Smooth muscle cell (in vitro differentiated cells): ENCODE results near the gene MSTN. TPM values are rescaled to one million over a fixed set of nuclear protein-coding genes. Genes with fewer than 3 reads are reported as not detected.
"Not testable (repeated sequence)": the region's sequence is repeated elsewhere in the genome, so short reads cannot be mapped to it uniquely, and the experiment has no call there.

Source experiments
- DNase-seq: peaks from one replicate; lab custom pipeline; 2025; ENCODE audit not compliant: unreplicated experiment; lab: John Stamatoyannopoulos, UW
- H2AFZ ChIP-seq: fragments of 200-600 bp; sonication (generic); 2 replicates; pipeline ENCODE4 v1.6.0; 2016; ENCODE audit warnings: antibody characterized with exemption, low read depth, mild to moderate bottlenecking
- H3F3A ChIP-seq: fragments of 200-600 bp; sonication (generic); 2 replicates; pipeline ENCODE4 v1.6.0; 2017; ENCODE audit warnings: antibody characterized with exemption, low read depth
- H3K27ac ChIP-seq: fragments of 200-600 bp; sonication (generic); 2 replicates; pipeline ENCODE4 v1.5.1; 2016; ENCODE audit warnings: low read depth, mild to moderate bottlenecking
- H3K27me3 ChIP-seq: fragments of 200-600 bp; sonication (generic); 2 replicates; pipeline ENCODE4 v1.6.1; 2016; ENCODE audit warnings: low read depth, mild to moderate bottlenecking
- H3K36me3 ChIP-seq: fragments of 200-600 bp; sonication (generic); 2 replicates; pipeline ENCODE4 v1.5.1; 2016; ENCODE audit warnings: low read depth
- H3K4me1 ChIP-seq: fragments of 200-600 bp; sonication (generic); 2 replicates; pipeline ENCODE4 v1.5.1; 2016; ENCODE audit warnings: low read depth
- H3K4me2 ChIP-seq: fragments of 200-600 bp; sonication (generic); 2 replicates; pipeline ENCODE4 v1.6.0; 2016; ENCODE audit warnings: mild to moderate bottlenecking
- H3K4me3 ChIP-seq: fragments of 200-600 bp; sonication (generic); 2 replicates; pipeline ENCODE4 v1.5.1; 2016; ENCODE audit warnings: mild to moderate bottlenecking
- H3K79me2 ChIP-seq: fragments of 200-600 bp; sonication (generic); 2 replicates; pipeline ENCODE4 v1.6.0; 2016; ENCODE audit warnings: low read depth, mild to moderate bottlenecking
- H3K9ac ChIP-seq: fragments of 200-600 bp; sonication (generic); 2 replicates; pipeline ENCODE4 v1.6.0; 2016; ENCODE audit warnings: low read depth
- H3K9me3 ChIP-seq: fragments of 200-600 bp; sonication (generic); replicated peaks from 2 replicates; pipeline ENCODE4 v1.5.1; 2016; ENCODE audit warnings: low read depth
- H4K20me1 ChIP-seq: fragments of 200-600 bp; sonication (generic); 2 replicates; pipeline ENCODE4 v1.6.0; 2016; ENCODE audit warnings: low read depth
- CTCF ChIP-seq: fragments of 200-600 bp; sonication (generic); IDR thresholded peaks from 2 replicates; pipeline ENCODE4 v1.5.1; 2017; ENCODE audit warnings: borderline replicate concordance, mild to moderate bottlenecking, antibody characterized with exemption; ENCODE audit not compliant: insufficient read depth, poor library complexity, severe bottlenecking
- WGBS: methylation state at CpG from one replicate; pipeline ENCODE4 v1.1.7; 2016; ENCODE audit warnings: low lambda C conversion rate; 5-methylcytosine and 5-hydroxymethylcytosine counted together
- polyA plus RNA-seq: library from polyadenylated mRNA; unstranded; fragments of >200 nt; fragmentation: Nextera tagmentation; extraction: Ambion mirVana; gene quantifications from 2 replicates; pipeline ENCODE4 v1.2.1, GENCODE V29; 2016
- total RNA-seq: library from RNA; depleted of rRNA; stranded (reverse); fragments of >200 nt; gene quantifications from 2 replicates; pipeline ENCODE4 v1.2.3, GENCODE V29; 2014

The MSTN gene
- total and polyA plus RNA-seq, 2 experiments from 2014 or later, result 0.09 TPM; not detected in 1

GRCh38 chr2:190044866-190045265, 17.7 kb downstream of the MSTN start:
- Histone ChIP-seq H3K4me1 (no peaks in the 10 kb centered on the region), H3K27ac (no peak overlapping the region), H3K4me3 (no peak overlapping the region), H3K79me2 (no peaks in the 10 kb centered on the region), H3K4me2 (no peak overlapping the region), H4K20me1 (no peaks in the 10 kb centered on the region), H3K27me3 (peaks cover 14% of the 10 kb centered on the region), H3K9ac (no peak overlapping the region), H3K36me3 (no peaks in the 10 kb centered on the region), H3F3A (no peaks in the 10 kb centered on the region), H2AFZ (no peak overlapping the region), H3K9me3 (no peaks in the 10 kb centered on the region)
- TF ChIP-seq CTCF, result no peak
- 96% methylated on average over 2 of the region's 2 CpGs for WGBS
- DNase-seq, result no peak

DNA sequence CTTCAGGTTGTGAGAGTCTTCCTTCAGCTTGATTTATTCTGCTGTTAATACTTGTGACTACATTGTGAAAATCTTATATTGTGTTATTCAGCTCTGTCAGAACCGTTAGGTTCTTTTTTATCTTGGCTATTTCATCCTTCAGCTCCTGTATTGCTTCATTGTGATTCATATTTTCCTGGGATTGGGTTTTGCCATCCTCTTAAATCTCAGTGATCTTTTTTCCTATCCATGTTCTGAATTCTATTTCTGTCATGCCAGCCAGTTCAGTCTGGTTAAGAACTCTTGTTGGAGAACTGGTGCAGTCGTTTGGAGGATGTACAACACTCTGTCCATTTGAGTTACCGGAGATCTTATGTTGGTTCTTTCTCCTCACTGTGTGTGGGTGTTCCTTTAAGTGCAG, 19.1 kb downstream of the MSTN start:
- H3K27me3 ChIP-seq, result peaks cover 20% of the 10 kb centered on the region
- H3K36me3 ChIP-seq, result no peaks in the 10 kb centered on the region
- H3K9me3 ChIP-seq, result no peaks in the 10 kb centered on the region
- H3K4me2 ChIP-seq, result no peak overlapping the region
- no peaks in the 10 kb centered on the region for H3F3A ChIP-seq
- no peak overlapping the region for H2AFZ ChIP-seq
- TF ChIP-seq CTCF, result no peak
- DNase-seq, result no peak
- WGBS, result 82% methylated on average over 3 of the region's 3 CpGs
- H3K4me1 ChIP-seq, result no peaks in the 10 kb centered on the region
- no peak overlapping the region for H3K4me3 ChIP-seq
- H3K9ac ChIP-seq, result no peak overlapping the region
- H4K20me1 ChIP-seq, result no peaks in the 10 kb centered on the region
- no peaks in the 10 kb centered on the region for H3K79me2 ChIP-seq
- H3K27ac ChIP-seq, result no peak overlapping the region

DNA sequence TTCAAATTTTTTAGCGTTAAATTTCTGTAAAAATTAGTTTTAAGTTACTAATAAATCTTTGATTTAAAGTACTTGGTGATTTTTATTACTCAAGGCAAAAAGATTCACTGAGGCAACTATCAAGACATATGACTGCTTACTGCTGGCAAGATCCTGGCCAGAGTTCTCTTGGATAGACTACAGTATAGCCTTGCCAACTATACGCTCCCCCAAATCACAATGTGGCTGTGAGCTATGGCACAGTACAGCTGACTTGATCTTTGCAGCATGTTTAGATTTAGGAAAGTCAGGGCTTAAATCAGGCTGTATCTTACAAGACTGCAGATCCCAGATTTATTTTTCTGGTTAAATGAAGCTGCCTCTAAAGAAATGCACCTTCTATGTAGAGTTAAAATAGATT, 26.5 kb downstream of the MSTN start:
- Histone ChIP-seq H4K20me1 (no peaks in the 10 kb centered on the region), H2AFZ (no peak overlapping the region), H3F3A (no peaks in the 10 kb centered on the region), H3K27me3 (peaks cover 36% of the 10 kb centered on the region), H3K36me3 (no peaks in the 10 kb centered on the region), H3K4me1 (no peaks in the 10 kb centered on the region), H3K79me2 (no peaks in the 10 kb centered on the region), H3K9ac (no peak overlapping the region), H3K9me3 (no peaks in the 10 kb centered on the region), H3K4me2 (no peak overlapping the region), H3K27ac (no peak overlapping the region), H3K4me3 (no peak overlapping the region)
- no peak for DNase-seq
- WGBS, result 88% methylated on average over 2 of the region's 2 CpGs
- TF ChIP-seq CTCF, result no peak

GRCh38 chr2:190034417-190034816, 28.1 kb downstream of the MSTN start:
- H3K9ac ChIP-seq, H3K4me1 ChIP-seq, H2AFZ ChIP-seq, H3K36me3 ChIP-seq, H3K9me3 ChIP-seq, H3K4me3 ChIP-seq, H3K4me2 ChIP-seq, H3F3A ChIP-seq, DNase-seq, H3K27ac ChIP-seq, H3K79me2 ChIP-seq, H4K20me1 ChIP-seq: not testable (repeated sequence)
- peaks cover 43% of the 10 kb centered on the region for H3K27me3 ChIP-seq
- WGBS, result 92% methylated on average over 10 of the region's 10 CpGs
